Kidney capillary endothelial cell (primary cell): ENCODE data around the gene FAM3A.
"Not testable (repeated sequence)": the region's sequence is repeated elsewhere in the genome, so short reads cannot be mapped to it uniquely, and the experiment has no call there.

Source experiments
- DNase-seq: peaks from one replicate; pipeline ENCODE4 v3.0.0-alpha.2; 2018; ENCODE audit warnings: low spot score

FAM3A gene, protein sequence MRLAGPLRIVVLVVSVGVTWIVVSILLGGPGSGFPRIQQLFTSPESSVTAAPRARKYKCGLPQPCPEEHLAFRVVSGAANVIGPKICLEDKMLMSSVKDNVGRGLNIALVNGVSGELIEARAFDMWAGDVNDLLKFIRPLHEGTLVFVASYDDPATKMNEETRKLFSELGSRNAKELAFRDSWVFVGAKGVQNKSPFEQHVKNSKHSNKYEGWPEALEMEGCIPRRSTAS

DNA sequence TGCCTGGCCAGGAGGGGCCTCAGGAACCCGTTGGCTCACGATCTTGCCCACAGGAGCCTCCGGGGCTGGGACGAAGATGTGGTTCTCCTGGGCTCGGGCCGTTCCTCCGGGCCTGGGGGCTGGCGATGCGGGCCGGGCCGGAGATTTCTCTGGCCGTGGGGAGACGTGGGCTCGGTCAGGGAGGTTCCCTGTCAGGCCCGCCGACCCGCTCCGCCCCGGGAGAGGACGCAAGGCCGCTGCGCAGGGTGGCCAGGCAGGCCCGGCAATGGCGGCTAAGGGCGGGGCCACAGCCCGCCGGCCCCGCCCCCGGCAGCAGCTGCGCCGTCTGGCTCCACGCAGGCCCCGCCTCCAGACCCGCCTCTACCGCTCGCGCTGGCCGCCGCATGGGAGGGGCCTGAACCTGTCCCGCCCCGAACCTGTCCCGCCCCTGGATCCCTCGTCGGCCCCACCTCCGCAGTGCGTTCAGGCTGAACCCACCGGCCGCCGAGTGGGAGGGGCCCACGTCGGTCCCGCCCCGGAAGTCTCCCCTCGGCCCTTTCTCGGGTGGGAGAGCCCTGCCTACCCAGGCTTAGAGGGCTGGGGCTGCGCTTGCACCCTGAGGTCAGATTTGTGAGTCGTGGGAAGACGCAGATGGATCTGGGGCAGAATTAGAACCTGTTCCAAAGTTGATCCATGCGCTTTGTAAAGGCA, at the start of gene FAM3A:
TSS of gene FAM3A (minus strand) at position 267 of the 690 bp plus-strand sequence. CDS start 460 bp downstream, outside the sequence.
- DNase-seq, result peak; percentile 62

DNA sequence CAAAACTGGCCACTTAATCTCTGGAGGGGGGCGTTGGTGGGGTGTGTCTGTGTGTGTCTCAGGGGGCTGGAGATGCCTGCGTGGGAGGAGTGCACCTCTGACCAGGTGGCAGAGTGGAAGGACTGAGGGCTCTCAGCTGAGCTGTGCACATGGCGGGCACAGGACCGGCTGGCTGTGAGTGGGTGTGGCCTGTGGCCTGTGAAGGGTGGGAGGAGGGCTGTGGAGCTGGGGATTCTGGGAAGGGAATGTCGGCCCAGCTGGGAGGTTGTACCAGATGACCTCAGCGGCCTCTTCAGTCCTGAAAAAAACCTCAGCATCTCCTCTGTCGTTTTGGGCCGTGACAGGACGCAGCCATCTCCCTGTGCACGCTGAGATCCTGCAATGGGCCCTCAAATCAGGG, 46.3 kb upstream of the FAM3A start:
- not testable (repeated sequence) for DNase-seq

DNA sequence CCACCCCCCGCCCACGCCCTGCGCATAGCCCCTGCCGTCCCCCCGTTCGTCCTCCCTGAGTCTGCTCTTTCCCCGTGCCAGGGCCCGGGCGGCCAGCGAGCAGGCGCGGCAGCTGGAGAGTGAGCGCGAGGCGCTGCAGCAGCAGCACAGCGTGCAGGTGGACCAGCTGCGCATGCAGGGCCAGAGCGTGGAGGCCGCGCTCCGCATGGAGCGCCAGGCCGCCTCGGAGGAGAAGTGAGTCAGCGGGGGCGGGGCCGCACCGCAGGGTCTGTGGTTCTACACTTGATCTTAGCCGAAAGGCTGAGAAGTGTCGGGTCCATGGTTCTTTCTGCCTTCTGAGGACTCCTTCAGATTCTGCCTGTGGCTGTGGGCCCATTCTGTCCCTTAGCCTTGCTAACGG, 44.3 kb upstream of the FAM3A start:
- not testable (repeated sequence) for DNase-seq

DNA sequence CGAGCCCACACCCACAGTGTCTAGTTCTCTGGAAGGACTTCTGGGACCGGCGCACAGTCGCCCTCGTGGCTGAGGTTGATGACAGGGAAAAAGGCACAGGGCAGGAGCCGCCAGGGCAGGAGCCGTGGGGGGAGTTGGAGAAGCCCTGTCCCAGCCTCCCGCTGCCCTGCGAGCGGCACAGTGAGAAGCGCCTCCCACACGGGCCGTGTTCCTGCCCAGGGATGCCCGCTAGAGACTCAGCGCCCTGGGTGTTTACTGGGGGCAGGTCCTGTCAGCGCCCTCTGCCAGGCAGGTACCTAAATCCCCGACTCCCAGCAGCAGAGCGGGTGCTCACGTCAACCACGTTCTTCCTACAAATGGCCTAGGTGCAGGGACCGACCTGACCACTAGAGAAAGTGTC, 42.9 kb upstream of the FAM3A start:
- DNase-seq, result not testable (repeated sequence)

DNA sequence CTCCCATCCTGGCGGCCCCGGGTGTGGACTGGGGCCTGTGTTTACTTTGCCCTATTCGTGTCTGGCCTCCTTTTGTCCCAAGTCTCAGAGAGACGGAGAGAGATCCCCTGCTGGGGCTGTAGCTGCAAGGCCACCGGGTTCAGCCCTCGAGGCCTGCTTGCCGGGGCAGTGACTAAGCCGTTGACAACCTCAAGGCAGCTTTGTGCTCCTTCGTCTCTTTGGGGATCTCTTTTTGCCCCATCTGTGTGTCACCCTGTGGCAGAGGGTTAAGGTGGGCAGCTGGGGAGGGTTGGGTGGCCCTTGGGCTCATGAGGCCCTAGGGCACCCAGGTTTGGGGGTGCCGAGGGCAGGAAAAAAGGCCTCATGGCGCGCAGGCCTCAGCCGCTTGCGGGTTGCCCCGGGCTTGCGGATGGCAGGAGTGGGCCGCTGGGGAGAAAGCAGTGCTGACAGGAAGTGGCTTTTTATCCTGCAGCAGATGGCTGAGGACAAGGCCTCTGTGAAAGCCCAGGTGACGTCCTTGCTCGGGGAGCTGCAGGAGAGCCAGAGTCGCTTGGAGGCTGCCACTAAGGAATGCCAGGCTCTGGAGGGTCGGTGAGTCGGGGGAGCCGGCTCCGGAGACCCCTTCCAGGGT, 42.1 kb upstream of the FAM3A start:
- not testable (repeated sequence) for DNase-seq

DNA sequence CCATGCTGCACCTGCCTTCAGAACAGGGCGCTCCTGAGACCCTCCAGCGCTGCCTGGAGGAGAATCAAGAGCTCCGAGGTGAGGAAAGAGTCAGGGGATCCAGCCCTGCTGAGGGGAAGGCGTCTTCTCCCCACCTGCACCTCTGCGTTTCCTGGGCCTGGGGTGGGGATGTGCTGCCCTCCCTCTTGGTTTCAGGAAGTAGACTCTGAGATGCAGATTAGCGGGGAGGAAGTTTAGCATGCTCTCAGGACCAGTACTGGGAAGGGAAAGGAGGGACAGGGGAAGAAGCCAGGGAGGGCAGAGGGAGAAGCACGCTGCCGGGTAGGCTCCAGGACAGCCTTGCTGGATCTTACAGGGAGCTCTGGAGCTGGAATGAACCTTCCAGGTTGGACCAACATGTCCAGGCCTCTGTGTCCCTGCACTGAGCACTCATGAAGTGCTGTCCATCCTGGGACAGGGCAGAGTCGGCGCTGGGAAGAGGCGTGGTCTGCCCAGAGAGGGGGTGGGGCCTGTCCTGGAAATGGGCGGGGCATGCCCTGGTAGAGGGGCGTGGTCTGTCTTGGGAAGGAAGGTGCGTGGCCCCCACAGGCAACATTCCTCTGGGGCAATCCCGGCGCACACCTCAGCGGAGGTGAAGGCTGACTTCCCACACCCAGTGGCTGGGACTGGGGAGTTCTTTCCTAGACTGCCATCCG, 36.2 kb upstream of the FAM3A start:
- DNase-seq, result not testable (repeated sequence)

DNA sequence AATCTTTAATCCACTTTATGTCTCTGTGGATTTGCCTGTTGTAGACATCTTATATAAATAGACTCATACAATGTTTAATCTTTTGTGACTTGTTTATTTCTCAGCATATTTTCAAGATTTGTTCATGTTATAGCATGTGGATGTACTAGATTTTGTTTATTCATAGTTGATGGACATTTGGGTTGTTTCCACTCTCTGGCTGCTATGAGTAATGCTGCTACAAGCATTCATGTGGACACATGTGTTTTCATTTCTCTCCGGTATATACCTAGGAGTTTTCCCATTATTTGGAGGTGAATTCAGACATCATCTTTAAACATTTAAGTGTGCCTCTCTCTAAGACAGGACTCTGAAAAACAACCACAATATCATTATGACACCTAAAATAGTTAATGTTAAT, 33.7 kb upstream of the FAM3A start:
- no peak for DNase-seq

DNA sequence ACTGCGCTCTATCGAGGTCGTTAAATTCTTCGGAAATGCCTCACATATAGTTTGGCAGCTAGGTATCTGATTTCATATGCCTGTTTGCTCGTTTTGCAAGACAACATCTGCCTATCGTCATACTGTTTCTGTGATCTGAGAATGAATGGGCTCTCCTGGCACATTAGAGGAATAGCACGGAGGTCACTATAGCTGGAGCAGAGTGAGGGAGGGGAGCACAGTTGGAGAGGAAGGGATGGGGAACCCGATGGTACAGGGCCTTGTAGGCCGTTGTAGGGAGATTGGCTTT, 31.9 kb upstream of the FAM3A start:
- DNase-seq, result no peak

DNA sequence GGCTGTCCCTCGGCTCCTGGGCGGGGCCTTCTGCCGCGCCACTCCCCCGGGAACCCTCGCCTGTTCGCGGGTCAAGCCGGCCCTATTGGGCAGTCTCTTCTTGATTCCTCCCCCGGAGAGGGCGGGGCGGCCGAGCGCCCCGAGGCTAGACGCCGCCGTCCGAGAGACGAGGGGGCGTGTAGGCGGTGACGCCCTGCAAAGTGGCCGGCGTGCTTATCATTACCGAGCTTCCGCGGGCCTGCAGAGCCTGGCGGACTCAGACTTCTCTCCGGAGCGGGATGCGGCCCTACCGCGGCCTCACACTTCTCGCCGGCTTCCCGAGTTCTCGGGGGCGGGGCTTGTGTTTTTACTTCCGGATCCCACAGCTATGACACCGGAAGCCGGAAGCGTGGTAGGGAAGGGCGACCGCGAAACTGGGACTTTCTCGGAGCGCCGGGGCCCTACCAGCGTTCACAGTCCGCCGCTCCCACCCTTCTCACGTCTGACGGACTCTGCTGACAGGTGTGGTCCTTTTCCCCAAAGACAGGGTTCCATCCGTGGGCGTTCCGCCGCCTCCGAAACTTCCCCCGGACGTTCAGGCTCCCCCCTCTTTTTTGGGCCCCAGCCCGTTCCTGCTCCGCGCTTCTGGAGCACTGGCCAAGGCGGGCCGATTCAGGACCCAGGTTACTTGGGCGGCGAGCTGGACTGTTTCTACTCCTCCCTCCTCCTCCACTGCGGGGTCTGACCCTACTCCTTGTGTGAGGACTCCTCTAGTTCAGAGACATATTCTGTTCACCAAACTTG, 31.4 kb upstream of the FAM3A start, which contains the start of gene IKBKG:
TSS of gene IKBKG (plus strand) at position 376 of the 783 bp plus-strand sequence. CDS start 4,383 bp downstream, outside the sequence.
- DNase-seq, result peak; percentile 69

DNA sequence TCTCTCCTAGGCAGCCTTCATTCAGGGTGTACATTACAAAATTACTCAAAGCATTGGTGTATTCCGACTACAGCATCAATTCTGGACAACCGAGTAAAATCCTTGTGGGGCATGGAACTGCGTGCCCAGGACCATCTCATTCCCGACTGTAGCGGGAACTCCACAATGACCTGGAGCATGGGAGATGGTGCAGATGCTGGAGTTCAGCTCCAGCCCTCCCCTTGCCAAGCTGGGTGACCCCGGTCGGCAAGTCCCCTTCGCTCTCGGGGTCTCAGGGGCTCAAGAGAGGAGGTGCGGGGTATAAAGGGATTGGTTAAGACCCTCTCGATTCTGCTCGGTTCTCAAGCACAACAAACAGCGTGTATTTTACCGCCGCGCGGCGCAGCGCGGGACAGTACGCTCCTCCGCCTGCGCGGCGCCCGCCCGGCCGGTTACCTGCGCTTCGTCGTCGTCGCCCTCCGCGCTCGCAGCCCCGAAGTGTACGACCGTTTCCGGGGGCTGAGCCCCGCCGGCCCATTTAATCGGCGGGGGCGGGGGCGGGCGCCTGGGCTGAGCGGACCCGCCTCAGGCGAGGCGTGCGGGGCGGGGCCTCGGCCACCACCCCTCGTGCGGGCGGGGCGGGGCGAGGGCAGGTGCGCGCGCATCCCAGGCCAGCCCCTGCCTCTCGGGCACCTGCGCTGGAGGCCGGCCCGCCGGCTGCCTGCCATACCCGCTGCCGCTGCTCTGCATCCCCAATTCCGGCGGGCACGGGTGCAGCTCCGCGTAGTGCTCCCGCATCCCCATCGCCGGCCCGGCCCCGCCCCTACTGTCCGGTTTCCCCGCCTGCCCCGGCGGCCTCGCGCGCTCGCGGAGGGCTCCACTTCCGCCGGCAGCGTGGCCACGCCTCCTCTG, 30.6 kb upstream of the FAM3A start, which contains the start of gene G6PD:
TSS of gene G6PD (minus strand) at position 493 of the 891 bp plus-strand sequence. CDS start 691 bp downstream, outside the sequence.
- DNase-seq, result peak; percentile 30

DNA sequence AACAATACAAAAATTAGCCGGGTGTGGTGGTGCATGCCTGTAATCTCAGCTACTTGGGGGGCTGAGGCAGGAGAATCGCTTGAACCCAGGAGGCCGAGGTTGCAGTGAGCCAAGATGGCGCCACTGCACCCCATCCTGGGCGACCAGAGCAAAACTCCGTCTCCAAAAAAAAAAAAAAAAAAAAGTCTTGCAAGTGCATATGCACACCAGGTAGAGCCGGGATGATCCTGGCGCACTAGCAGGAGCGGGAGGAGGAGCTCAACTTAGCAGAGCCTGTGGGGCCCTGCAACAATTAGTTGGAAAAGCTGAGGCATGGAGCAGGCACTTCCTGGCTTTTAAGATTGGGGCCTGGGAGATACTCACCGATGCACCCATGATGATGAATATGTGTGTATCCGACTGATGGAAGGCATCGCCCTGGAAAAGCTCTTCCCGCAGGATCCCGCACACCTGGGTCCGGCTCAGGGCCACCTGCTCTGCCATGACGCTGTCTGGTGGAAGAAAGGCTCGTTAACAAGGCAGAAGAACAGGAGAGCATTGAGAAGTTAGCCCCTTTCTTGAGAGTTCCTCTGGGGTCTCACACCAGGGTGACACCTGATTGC, 29.7 kb upstream of the FAM3A start:
- no peak for DNase-seq

DNA sequence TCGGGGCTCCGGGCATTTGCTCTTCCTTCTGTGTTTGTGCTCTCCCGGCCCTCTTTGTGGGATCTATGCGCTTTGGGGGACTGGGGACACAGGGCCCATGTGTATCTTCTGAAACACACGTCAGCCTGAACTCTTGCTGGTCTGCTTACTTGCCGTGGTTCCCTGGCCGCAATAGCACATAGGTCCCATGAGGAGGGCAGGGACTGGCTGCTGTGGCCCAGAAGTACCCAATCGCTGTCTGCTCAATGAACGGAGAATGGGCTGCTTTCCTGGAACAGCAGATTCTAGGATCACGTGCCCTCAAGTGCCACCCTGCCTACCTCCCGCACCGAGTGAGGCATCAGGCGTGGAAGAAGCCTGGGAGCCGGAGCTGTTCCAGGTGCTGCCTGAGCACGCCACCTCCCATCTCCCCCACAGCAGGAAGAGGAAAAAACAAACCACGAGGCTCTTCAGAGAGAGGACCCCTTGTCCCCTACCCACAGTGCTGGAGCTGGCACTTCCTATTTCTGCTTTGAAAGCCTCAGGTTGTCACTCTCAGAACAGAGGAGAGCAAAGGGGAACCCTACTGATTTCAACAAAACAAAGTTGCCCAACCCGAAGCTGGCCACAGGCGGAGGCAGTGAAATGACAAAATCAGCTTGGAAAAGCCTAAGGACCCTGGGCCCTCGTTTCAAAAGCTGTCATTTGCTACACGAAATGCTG, 26.8 kb upstream of the FAM3A start:
- DNase-seq, result no peak

DNA sequence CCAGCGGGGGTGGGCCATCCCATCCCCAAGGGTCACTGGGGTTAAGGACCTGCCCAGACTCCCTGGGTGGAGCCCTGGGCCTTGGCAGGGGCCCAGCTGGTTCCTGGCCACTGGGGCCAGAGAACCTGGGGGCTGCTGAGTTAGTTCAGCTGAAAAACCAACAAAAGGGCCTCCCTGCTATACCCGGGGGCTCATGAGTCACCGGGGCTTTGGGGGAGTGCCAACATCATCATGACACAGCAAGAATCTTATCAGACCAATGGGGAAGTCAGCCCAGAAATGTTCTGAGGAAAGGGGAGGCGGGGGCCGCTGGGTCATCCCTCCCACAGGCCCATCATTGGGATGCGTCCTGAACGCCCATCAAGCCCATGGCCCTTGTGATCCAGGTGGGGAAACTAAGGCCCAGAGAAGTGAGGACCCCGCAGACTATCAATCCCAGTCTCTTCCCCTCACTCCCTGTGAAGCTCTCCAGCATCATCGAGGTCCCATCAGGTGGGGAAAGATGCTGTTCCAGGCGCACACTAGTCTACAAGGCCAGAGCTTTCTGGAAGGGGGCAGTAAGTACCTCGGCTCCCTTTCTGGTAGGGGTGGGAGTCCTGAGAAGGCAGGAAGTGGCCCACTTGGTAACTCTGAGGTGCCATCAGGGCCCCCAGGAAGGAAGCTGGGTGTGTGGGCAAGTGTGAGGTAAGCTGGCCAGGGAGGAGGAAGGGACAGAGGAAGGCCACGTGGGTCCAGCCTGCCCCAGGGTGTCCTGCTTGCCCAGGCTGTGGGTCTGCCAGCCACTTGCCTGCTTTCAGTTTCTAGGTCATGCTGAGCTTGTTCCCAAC, 26.1 kb upstream of the FAM3A start:
- DNase-seq, result peak; percentile 27

DNA sequence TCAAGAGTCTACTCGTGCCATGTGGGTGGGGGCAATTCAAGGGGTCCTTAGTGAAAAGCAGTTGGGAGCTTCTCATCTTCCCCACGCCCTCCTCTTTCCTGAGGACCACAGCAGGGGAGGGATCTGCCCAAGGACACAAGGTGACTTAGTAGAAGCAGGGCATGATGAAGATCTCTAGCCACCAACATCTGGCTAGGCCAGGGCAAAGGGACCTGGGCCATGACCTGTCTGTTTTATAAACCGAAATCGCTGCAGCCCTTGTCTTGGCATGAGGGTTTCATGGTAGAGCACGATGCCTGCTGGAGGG, 25.5 kb upstream of the FAM3A start:
- DNase-seq, result no peak

DNA sequence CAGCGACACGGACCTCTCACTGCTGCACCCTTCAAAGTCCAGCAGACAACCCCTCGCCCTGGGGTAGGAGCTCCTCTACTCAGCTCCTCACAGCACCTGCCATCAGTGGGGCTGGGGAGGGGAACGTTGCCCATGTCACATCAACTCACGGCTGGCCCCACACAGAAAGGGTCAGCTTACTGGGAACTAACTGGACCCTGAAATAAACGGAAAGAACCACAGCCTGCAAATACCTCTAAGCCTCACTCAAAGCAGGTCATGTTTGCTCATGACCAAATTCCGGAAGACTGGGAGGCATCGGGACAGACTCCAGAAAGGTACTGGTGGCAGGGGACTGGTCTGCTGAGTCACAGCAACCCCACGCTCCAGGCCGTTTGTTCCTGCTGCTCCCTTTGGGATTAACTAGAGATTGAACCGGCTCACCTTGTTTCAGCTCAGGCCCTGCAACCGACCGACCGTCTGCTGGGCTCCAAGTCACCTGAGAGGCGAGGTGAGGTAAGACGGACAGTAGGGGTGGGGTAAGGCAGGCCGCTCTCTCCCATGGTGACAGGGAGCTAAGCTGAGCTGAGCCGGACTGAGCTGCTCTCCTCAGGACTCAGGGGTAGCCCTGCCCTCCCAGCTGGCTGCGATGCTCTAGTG, 25.0 kb upstream of the FAM3A start:
- no peak for DNase-seq

DNA sequence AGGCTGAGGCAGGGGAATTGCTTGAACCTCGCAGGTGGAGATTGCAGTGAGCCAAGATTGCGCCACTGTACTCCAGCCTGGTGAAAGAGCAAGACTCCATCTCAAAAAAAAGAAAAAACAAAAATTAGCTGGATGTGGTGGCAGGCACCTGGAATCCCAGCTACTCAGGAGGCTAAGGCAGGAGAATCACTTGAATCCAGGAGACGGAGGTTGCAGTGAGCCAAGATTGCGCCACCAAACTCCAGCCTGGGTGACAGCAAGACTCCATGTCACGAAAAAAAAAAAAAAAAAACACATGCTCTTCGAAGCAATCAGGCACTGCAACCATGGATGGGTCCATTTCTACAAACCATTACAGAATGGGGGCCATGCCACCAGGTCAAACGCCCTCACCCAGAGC, 24.3 kb upstream of the FAM3A start:
- DNase-seq, result not testable (repeated sequence)

DNA sequence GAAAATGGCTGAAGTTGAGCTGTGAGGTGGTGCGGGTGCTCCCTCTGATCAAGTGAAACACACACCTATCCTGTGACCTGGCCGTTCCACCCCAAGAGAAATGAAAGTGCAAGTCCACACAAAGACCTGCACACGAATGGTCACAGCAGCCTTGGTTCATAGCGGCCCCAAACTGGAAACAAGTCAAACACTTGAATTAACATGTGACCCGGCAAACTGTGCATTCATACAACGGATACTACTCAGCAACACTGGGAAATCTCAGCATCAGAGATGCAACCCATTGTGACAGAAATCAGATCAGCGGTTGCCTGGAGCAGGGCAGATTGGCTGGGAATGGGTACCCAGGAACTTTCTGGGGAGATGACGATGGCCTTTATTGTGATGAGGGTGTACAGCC, 23.0 kb upstream of the FAM3A start:
- no peak for DNase-seq

DNA sequence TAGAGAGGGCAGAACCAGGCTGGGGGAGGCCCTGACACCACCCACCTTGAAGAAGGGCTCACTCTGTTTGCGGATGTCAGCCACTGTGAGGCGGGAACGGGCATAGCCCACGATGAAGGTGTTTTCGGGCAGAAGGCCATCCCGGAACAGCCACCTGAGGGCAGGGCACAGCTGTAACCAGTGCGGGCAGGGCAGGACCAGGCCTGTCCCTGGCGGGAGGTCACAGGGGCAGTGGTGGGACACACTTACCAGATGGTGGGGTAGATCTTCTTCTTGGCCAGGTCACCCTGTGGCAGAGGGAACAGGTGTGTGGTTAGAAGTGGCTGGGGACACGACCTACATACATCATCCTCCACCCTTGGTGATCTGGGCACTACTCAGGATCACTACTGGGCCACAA, 19.9 kb upstream of the FAM3A start:
- no peak for DNase-seq
